Measurements from ENCODE around the gene OR9Q1. TPM values are rescaled to one million over a fixed set of nuclear protein-coding genes. Genes with fewer than 3 reads are reported as not detected.

OR9Q1 gene
- total and polyA plus RNA-seq, 4 donors, result not detected

- Histone ChIP-seq H3K27me3 (ENCODE audit: control insufficient read depth in 4 of 4, insufficient read depth in 4 of 4, low read length in 3 of 4) (no peaks in the 10 kb centered on the region), H3K4me1 (ENCODE audit: control insufficient read depth in 4 of 4, insufficient read depth in 4 of 4, low read length in 3 of 4) (no peaks in the 10 kb centered on the region), H3K27ac (ENCODE audit: low read depth in 1 of 2, low read length in 2 of 2) (peak overlapping the region; percentile 6 to 10), H3K9me3 (ENCODE audit: control insufficient read depth in 4 of 4, low read length in 3 of 4) (no peaks in the 10 kb centered on the region), H3K9ac (ENCODE audit: low read depth in 1 of 2, low read length in 2 of 2) (no peak overlapping the region), H3K4me3 (ENCODE audit: low read depth in 1 of 3, low read length in 3 of 3) (no peak overlapping the region), H3K36me3 (ENCODE audit: control insufficient read depth in 4 of 4, insufficient read depth in 3 of 4, low read depth in 1 of 4, low read length in 3 of 4) (no peaks in the 10 kb centered on the region)
- no peak for DNase-seq (ENCODE audit: low spot score)
- WGBS, result 69% methylated on average over 13 of the region's 13 CpGs
- no peak for TF ChIP-seq GABPA (IDR thresholded peaks at IDR 0.05 in 1 of 2, conservative IDR thresholded peaks at IDR 0.05 in 1 of 2)
- no peak for TF ChIP-seq EGR1 (IDR thresholded peaks at IDR 0.05; ENCODE audit: low read depth in 2 of 2)
- no peak for TF ChIP-seq HNF4G (IDR thresholded peaks at IDR 0.05)
- no peak for TF ChIP-seq RXRA (IDR thresholded peaks at IDR 0.05)
- no peak for TF ChIP-seq RAD21 (IDR thresholded peaks at IDR 0.05)
- TF ChIP-seq YY1 (IDR thresholded peaks at IDR 0.05), result no peak
- no peak for TF ChIP-seq NR2F2 (IDR thresholded peaks at IDR 0.05)
- no peak for TF ChIP-seq FOXA2 (IDR thresholded peaks at IDR 0.05)
- no peak for TF ChIP-seq TAF1 (conservative IDR thresholded peaks at IDR 0.05)
- no peak for TF ChIP-seq MAX (IDR thresholded peaks at IDR 0.05)
- TF ChIP-seq, protein P1, sequence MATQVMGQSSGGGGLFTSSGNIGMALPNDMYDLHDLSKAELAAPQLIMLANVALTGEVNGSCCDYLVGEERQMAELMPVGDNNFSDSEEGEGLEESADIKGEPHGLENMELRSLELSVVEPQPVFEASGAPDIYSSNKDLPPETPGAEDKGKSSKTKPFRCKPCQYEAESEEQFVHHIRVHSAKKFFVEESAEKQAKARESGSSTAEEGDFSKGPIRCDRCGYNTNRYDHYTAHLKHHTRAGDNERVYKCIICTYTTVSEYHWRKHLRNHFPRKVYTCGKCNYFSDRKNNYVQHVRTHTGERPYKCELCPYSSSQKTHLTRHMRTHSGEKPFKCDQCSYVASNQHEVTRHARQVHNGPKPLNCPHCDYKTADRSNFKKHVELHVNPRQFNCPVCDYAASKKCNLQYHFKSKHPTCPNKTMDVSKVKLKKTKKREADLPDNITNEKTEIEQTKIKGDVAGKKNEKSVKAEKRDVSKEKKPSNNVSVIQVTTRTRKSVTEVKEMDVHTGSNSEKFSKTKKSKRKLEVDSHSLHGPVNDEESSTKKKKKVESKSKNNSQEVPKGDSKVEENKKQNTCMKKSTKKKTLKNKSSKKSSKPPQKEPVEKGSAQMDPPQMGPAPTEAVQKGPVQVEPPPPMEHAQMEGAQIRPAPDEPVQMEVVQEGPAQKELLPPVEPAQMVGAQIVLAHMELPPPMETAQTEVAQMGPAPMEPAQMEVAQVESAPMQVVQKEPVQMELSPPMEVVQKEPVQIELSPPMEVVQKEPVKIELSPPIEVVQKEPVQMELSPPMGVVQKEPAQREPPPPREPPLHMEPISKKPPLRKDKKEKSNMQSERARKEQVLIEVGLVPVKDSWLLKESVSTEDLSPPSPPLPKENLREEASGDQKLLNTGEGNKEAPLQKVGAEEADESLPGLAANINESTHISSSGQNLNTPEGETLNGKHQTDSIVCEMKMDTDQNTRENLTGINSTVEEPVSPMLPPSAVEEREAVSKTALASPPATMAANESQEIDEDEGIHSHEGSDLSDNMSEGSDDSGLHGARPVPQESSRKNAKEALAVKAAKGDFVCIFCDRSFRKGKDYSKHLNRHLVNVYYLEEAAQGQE (IDR thresholded peaks at IDR 0.05), result no peak
- TF ChIP-seq, protein P2, sequence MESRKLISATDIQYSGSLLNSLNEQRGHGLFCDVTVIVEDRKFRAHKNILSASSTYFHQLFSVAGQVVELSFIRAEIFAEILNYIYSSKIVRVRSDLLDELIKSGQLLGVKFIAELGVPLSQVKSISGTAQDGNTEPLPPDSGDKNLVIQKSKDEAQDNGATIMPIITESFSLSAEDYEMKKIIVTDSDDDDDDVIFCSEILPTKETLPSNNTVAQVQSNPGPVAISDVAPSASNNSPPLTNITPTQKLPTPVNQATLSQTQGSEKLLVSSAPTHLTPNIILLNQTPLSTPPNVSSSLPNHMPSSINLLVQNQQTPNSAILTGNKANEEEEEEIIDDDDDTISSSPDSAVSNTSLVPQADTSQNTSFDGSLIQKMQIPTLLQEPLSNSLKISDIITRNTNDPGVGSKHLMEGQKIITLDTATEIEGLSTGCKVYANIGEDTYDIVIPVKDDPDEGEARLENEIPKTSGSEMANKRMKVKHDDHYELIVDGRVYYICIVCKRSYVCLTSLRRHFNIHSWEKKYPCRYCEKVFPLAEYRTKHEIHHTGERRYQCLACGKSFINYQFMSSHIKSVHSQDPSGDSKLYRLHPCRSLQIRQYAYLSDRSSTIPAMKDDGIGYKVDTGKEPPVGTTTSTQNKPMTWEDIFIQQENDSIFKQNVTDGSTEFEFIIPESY (IDR thresholded peaks at IDR 0.05), result no peak
- TF ChIP-seq FOXA1 (IDR thresholded peaks at IDR 0.05), result no peak
Observed at GRCh38 chr11:58058276-58059006, 34.8 kb downstream of the OR9Q1 start.

DNA sequence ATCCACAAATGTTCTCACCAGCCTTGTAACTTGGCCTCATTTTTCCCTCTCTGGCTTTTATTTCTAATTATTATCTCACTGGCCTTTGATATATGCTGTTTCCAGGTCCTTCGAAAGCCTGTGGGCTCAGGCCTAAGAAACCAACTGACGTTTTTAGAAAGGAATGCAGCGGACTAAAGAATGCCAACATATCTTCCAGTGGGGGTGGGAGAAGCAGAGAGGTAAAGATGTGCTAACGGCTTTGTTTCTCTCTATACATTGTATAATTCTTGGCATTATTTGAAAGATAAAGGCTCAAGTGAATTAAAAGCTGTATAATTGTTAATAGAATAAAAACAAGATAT lies 35.3 kb downstream of the OR9Q1 start:
- no peak for DNase-seq (ENCODE audit: low spot score)
- H3K27ac ChIP-seq (ENCODE audit: low read depth in 1 of 2, low read length in 2 of 2), result peak overlapping the region; percentile 6 to 10
- no peak overlapping the region for H3K9ac ChIP-seq (ENCODE audit: low read depth in 1 of 2, low read length in 2 of 2)
- no peak overlapping the region for H3K4me3 ChIP-seq (ENCODE audit: low read depth in 1 of 3, low read length in 3 of 3)
- WGBS, result 58% methylated on average over 4 of the region's 4 CpGs
- TF ChIP-seq MAX (IDR thresholded peaks at IDR 0.05) (no peak), SP1 (IDR thresholded peaks at IDR 0.05) (no peak)
- TF ChIP-seq, protein P3, sequence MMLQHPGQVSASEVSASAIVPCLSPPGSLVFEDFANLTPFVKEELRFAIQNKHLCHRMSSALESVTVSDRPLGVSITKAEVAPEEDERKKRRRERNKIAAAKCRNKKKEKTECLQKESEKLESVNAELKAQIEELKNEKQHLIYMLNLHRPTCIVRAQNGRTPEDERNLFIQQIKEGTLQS (IDR thresholded peaks at IDR 0.05), result no peak
- H3K9me3 ChIP-seq (ENCODE audit: control insufficient read depth in 4 of 4, low read length in 3 of 4), result no peaks in the 10 kb centered on the region
- no peaks in the 10 kb centered on the region for H3K27me3 ChIP-seq (ENCODE audit: control insufficient read depth in 4 of 4, insufficient read depth in 4 of 4, low read length in 3 of 4)
- H3K4me1 ChIP-seq (ENCODE audit: control insufficient read depth in 4 of 4, insufficient read depth in 4 of 4, low read length in 3 of 4), result no peaks in the 10 kb centered on the region
- no peaks in the 10 kb centered on the region for H3K36me3 ChIP-seq (ENCODE audit: control insufficient read depth in 4 of 4, insufficient read depth in 3 of 4, low read depth in 1 of 4, low read length in 3 of 4)
